COR-L47 (cell line): ENCODE results near the gene ZNF674.
"Not testable (repeated sequence)": the region's sequence is repeated elsewhere in the genome, so short reads cannot be mapped to it uniquely, and the experiment has no call there.

Experiments
- DNase-seq: peaks from one replicate; lab custom pipeline; 2025; lab: John Stamatoyannopoulos, UW

Gene ZNF674

DNA sequence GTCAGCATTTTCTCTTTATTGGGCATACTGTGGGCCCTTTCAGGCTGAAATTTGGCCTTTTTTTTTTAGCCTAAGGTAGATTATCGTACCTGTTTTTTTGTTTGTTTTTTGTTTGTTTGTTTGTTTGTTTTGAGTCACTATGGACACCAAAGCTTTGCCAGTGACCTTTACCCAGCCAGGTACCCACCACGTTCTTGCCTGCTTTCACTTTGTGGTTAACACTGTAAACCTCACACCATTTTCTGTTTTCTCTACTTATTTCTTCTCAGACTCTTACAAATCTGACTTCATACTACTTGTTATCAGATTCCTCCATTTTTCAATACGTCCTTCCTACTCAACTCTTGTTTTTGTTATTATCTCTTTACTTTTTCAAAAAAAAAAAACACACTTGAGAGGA lies 81.5 kb downstream of the ZNF674 start:
- DNase-seq, result no peak

DNA sequence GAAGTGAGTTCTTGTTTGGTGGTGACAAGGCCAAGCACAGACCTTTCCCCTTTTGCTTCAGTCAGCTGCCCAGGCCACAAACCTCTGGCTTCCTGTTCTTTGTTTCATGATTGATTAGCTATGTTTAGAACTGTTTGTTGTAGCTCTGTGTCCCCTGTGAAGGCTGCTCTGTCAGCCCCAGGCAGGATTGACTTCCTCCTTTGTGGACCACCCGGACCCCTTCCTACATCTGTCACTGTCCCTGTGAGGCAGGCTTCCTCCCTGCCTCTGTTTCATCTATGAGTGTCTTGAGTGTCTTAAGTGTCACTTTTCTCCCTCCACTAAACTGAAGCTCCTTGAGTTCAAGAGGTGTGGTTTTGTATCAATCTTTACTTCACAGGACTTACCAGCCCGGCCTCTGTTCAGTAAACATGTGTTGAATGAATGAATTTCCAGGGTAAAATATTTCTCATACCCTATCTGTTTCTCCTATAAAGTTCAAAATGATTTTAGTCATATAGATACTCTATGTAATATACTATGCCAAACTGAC lies 83.5 kb downstream of the ZNF674 start:
- no peak for DNase-seq

DNA sequence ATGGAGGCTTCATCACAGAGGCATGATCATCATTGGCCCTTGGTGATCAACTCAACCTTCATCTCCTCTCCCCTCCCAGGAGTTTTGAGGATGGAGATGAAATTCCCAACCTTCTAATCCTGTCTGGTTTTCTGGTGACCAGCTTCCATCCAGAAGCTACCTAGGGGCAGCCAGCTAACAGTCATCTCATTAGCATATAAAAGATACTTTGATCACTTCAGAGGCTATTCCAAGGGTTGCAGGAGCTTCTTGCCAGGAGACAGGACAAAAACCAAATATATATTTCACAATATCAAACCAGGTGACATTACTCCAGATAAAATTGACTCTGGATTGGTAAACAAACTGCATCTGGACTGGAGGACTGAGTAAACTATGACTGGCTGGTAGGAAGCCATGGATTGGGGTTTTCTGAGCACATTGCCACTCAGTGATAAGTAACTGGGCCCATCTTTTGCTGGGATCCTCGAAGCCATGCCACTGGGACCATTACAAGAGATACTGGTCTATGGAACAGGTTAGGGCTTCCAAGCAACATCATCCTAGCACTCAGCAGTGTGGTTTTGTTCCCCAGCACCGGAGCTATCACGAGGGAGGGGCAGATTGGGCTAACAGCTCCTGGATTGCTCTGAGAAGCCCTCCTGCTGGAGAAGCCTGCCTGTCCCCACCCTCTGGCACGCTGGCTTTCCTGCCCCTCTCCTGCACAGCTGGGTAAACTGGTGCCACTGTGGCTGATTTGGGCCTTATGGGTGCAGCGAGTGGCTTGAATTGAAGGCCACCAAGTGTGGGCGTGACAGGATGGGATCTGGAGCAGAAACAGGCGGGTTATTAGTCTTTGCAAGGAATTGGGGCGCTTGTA lies 84.2 kb downstream of the ZNF674 start:
- DNase-seq, result not testable (repeated sequence)

DNA sequence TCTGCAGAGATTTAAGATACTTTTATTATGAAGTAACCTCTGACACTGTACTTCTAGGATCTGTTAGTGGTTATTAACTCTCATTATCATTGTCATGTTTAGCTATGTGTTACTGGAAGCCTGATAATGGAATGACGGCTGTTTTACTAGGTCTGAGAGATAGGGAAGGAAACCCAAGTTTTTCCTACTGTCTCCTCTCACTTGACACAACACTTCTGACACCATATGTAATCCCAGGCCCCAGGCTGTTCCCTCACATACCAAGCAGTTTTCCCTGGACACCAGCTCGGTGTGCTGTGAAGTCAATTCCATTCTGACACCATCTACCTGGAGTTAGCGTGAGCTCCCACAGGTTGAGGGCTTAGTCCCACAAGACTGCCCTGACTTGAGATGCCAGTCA lies 85.6 kb downstream of the ZNF674 start:
- no peak for DNase-seq

DNA sequence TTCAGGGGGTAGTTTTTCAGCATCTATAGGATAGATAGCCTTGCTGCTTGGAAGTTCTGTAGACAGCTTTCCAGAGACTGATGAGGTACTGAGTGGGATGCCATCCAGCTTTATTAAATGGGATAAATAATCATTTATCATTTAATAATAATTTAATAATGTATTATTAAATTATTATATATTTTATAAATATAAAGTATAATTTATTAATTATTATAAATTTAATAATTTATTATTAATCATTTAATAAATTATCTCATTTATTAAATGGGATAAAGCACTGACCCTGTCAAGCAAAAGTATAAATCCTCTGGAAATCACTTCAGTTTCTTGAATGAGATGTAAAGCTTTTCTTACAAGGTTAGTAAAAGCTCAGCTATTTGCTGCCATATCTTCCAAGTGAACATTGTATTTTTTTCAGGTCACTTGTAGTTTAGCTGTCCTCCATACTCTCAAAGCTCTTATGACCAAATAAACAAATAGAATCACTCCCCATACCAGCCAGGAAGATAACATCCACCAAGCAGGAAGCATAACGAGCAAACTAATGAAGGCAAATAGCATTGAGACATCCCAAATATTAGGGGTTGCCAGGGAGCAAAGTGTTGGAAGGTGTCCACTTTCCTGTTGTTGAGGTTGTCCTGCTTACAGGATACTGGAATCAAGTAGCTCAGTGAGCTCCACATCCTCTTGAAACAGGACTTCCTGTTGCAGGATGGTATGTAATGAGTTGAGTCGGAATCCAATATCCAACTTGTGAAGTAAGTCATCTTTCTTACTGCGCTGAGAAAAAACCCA lies 88.9 kb downstream of the ZNF674 start:
- DNase-seq, result no peak
